Measurements from ENCODE around the gene SIVA1. TPM values are rescaled to one million over a fixed set of nuclear protein-coding genes. Genes with fewer than 3 reads are reported as not detected.
A peak's percentile ranks its signal among the peaks of the same experiment; 100 is the strongest.

Gene SIVA1
- total RNA-seq, 1 donor from 2014 or later = 47.9 TPM

DNA sequence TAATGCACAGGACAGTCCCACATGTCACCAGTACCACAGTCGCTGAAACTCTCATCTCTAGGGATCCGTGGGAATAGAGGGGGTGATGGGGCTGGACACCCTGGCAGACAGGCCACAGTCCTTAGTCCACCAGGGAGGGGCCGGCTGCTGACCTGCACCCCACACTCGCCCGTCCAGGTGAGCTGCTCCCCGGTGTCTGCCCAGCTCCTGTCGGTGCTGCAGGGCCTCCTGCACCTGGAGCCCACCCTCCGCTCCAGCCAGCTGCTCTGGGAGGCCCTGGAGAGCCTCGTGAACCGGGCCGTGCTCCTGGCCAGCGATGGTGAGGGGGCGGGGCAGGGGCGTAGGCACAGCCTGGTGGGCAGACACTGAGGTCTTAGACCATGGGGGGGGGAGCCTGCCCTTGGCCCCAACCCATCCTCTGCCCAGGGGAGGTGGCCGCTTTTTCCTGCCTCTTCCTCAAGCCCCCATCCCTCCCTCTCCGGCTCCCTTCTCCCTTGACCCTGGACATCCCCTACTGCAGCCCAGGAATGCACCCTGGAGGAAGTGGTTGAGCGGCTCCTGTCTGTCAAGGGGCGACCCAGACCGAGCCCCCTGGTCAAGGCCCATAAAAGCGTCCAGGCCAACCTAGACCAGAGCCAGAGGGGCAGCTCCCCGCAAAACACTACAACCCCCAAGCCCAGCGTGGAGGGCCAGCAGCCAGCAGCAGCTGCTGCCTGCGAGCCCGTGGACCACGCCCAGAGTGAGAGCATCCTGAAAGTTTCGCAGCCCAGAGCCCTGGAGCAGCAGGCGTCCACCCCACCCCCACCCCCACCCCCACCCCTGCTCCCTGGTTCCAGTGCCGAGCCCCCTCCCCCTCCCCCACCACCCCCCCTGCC, 46.0 kb upstream of the SIVA1 start:
- TF ChIP-seq, protein P1, sequence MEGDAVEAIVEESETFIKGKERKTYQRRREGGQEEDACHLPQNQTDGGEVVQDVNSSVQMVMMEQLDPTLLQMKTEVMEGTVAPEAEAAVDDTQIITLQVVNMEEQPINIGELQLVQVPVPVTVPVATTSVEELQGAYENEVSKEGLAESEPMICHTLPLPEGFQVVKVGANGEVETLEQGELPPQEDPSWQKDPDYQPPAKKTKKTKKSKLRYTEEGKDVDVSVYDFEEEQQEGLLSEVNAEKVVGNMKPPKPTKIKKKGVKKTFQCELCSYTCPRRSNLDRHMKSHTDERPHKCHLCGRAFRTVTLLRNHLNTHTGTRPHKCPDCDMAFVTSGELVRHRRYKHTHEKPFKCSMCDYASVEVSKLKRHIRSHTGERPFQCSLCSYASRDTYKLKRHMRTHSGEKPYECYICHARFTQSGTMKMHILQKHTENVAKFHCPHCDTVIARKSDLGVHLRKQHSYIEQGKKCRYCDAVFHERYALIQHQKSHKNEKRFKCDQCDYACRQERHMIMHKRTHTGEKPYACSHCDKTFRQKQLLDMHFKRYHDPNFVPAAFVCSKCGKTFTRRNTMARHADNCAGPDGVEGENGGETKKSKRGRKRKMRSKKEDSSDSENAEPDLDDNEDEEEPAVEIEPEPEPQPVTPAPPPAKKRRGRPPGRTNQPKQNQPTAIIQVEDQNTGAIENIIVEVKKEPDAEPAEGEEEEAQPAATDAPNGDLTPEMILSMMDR (IDR thresholded peaks at IDR 0.05) = no peak
- peaks cover 3% of the 10 kb centered on the region for H3K4me1 Mint-ChIP-seq
- H3K27ac Mint-ChIP-seq = no peak overlapping the region
- H3K9me3 Mint-ChIP-seq = no peaks in the 10 kb centered on the region
- peaks cover 21% of the 10 kb centered on the region for H3K36me3 Mint-ChIP-seq (ENCODE audit: low read depth)
- ChIA-PET POLR2A (interaction anchor here (0.7 to 2.0 kb wide), 2 partner anchors 49 to 55 kb away, joined by 3 to 5 read pairs; no protein-coding TSS in a partner anchor), CTCF (interaction anchor here (1.5 kb wide), 1 partner anchor 46 kb away, joined by 4 read pairs; no protein-coding TSS in a partner anchor)
- no peak for ATAC-seq (ENCODE audit: low read depth)
- no peak for DNase-seq
- H3K4me3 Mint-ChIP-seq = no peak overlapping the region
- no peaks in the 10 kb centered on the region for H3K27me3 Mint-ChIP-seq
- intact Hi-C loops (cut with micrococcal nuclease) = no loop called here

DNA sequence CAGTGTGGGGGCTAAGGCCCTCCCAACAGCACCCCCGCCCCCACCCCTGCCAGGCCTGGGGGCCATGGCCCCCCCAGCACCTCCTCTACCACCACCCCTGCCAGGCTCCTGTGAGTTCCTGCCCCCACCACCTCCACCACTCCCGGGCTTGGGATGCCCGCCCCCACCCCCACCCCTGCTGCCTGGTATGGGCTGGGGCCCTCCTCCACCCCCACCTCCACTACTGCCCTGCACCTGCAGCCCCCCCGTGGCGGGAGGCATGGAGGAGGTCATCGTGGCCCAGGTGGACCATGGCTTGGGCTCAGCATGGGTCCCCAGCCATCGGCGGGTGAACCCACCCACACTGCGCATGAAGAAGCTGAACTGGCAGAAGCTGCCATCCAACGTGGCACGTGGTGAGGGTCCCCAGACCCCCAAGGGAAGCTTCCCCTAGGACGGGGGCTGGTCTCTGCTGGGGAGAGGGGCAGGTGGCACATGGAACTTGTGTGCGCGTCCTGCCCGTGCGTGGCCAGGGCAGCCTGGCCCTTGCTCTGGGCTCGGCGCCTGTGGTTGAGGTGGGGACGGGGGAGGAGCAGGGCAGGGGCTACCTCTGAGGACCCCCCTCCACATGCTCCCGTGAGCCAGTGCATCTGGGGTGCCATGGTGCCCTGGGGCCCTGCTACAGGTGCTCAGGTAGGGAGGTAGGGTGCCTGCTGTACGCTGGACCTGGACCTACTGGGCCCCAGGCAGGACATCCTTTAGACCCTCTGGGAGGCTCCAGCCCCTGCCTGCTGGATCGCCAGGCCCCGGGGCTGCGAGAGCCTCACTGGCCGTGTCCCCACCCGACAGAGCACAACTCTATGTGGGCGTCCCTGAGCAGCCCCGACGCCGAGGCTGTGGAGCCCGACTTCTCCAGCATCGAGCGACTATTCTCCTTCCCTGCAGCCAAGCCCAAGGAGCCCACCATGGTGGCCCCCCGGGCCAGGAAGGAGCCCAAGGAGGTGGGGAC, 45.0 kb upstream of the SIVA1 start:
- TF ChIP-seq, protein P1 (IDR thresholded peaks at IDR 0.05) = no peak
- ChIA-PET CTCF (interaction anchor here (1.0 to 2.3 kb wide), 6 partner anchors 14 to 68 kb away, joined by 4 to 12 read pairs (median 8); partner anchors contain the start of gene SIVA1), POLR2A (interaction anchor here (1.6 kb wide), 1 partner anchor 51 kb away, joined by 7 read pairs; no protein-coding TSS in a partner anchor)
- intact Hi-C loops (cut with micrococcal nuclease) = loop anchor here (1.0 kb wide), 4 partner anchors 19 to 630 kb away; partner anchors contain the start of gene INF2
- Mint-ChIP-seq H3K4me1 (peaks cover 3% of the 10 kb centered on the region), H3K9me3 (no peaks in the 10 kb centered on the region), H3K27ac (no peak overlapping the region), H3K27me3 (no peaks in the 10 kb centered on the region), H3K36me3 (ENCODE audit: low read depth) (peaks cover 21% of the 10 kb centered on the region), H3K4me3 (no peak overlapping the region)
- ATAC-seq (ENCODE audit: low read depth) (no peak), DNase-seq (no peak)

DNA sequence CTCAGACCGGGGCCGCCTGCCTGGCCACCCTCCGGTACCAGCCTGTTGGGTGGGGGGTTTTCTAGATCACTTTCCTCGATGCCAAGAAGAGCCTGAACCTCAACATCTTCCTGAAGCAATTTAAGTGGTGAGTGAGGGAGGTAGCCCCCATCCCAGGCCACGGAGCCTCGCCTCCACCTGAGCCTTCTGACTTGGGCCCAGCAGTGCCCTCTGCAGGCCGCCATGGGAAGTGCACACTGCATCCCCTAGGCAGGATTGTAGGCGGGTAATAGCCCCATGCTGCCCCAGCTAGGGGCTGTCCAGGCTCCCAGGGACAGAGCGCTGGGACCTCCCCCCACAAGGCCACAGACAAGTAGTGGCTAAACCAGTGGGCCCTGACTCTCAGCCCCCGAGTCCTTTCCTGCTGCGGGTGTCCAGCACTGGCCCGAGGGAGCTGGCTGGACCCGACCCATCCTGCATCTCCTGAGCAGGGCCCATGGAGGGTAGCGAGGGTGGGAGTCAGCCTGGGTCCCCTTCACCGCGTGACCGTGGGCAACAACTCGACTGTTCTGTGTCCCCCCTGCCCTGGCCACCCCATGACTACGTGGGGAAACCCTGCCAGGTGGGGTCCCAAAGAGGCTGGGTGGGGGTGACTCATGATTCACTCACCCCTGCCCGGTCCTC, 44.2 kb upstream of the SIVA1 start:
- Mint-ChIP-seq H3K9me3 (no peaks in the 10 kb centered on the region), H3K4me1 (peaks cover 3% of the 10 kb centered on the region), H3K4me3 (no peak overlapping the region), H3K36me3 (ENCODE audit: low read depth) (peaks cover 20% of the 10 kb centered on the region), H3K27me3 (no peaks in the 10 kb centered on the region), H3K27ac (no peak overlapping the region)
- intact Hi-C loops (cut with micrococcal nuclease) = loop anchor here (1.0 kb wide), 4 partner anchors 19 to 630 kb away; partner anchors contain the start of gene INF2
- DNase-seq = peak; percentile 72
- CTCF ChIA-PET = interaction anchor here (0.7 to 2.3 kb wide), 8 partner anchors 15 to 69 kb away, joined by 3 to 12 read pairs (median 8); partner anchors contain the start of gene SIVA1
- TF ChIP-seq, protein P1 (IDR thresholded peaks at IDR 0.05) = no peak
- POLR2A ChIA-PET = interaction anchor here (1.1 to 1.6 kb wide), 3 partner anchors 14 to 52 kb away, joined by 3 to 7 read pairs (median 4); no protein-coding TSS in a partner anchor
- peak; percentile 98 for ATAC-seq (ENCODE audit: low read depth)

DNA sequence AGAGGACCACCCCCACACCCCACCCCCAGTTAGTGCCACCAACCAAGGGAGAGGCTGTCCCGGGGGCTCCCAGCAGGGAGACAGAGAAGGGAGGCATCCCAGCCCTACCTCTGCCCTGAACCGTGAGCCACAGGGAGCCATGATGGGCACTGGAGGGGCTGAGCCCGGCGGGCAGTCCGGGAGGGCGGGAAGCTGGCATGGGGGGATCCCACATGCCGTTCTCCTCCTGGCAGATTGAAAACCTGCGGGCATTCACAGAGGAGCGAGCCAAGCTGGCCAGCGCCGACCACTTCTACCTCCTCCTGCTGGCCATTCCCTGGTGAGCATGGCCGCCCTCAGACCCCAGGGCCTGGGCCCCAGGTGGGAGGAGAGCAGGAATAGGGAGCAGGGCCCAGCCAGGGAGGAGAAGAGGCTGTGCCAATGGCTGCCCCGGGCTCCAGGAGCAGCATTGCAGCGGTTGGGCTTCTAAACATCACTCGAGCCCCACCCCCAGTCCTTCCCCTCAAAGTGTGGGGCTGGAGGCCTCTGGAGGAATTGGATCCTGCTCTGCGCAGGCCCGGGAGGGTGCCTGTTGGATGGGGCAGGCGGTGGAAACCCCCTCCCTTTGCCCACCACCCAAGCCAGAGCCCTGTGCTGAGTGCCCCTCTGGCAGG, 43.4 kb upstream of the SIVA1 start:
- Mint-ChIP-seq H3K9me3 (no peaks in the 10 kb centered on the region), H3K36me3 (ENCODE audit: low read depth) (peaks cover 20% of the 10 kb centered on the region), H3K27me3 (no peaks in the 10 kb centered on the region), H3K27ac (no peak overlapping the region), H3K4me3 (no peak overlapping the region), H3K4me1 (peaks cover 3% of the 10 kb centered on the region)
- intact Hi-C loops (cut with micrococcal nuclease) = no loop called here
- DNase-seq = no peak
- TF ChIP-seq, protein P1 (IDR thresholded peaks at IDR 0.05) = no peak
- POLR2A ChIA-PET = interaction anchor here (1.1 to 1.6 kb wide), 3 partner anchors 13 to 53 kb away, joined by 3 to 7 read pairs (median 4); no protein-coding TSS in a partner anchor
- CTCF ChIA-PET = interaction anchor here (0.7 to 2.3 kb wide), 8 partner anchors 16 to 69 kb away, joined by 3 to 12 read pairs (median 8); partner anchors contain the start of gene SIVA1
- ATAC-seq (ENCODE audit: low read depth) = no peak
